NK-92 treated with Interleukin-12 subunit alpha and Interleukin-12 subunit beta, amount 100 ng/mL, for 24 hours (cell line): ENCODE results near the gene IQSEC3.
"Not testable (repeated sequence)": the region's sequence is repeated elsewhere in the genome, so short reads cannot be mapped to it uniquely, and the experiment has no call there.

Experiments used
- DNase-seq: peaks from one replicate; lab custom pipeline; 2025; lab: John Stamatoyannopoulos, UW

Gene IQSEC3

DNA sequence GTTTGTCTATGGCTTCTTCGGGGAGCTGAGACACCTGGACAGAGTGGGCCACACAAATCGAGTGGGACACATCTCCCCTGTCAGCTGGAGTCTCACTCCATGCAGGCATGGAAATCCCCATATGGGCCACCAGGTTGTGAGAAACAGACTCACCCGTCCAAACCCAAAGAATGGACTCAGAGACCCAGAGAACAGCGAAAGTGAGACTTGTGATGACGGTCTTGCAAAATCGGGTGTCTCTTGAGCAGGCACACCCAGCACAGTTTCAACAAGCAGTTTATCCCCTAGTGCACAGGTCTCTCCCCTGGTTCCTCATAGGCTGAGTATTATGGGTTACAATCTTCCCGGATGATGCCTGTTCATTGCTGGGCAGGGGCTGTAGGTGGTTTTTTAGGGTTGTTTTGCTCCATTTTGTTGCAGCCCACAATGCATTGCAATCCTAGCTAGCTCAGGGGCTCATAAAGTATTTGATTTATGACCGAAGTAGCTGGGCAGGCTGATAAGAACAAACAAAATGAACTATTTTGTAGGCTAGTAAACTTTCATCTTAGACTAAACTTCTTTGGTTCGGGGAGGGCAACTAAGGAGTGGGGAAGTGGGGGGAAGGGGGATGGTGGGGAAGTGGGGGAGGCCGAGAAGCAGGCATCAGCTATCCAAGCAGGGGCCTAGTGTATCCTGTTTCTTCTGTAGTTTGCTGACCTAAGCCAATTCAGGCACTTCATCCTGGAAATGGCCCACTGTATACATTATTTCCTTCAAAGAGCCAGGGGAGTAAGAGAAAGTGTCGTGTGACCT lies 45.3 kb downstream of the IQSEC3 start:
- no peak for DNase-seq

DNA sequence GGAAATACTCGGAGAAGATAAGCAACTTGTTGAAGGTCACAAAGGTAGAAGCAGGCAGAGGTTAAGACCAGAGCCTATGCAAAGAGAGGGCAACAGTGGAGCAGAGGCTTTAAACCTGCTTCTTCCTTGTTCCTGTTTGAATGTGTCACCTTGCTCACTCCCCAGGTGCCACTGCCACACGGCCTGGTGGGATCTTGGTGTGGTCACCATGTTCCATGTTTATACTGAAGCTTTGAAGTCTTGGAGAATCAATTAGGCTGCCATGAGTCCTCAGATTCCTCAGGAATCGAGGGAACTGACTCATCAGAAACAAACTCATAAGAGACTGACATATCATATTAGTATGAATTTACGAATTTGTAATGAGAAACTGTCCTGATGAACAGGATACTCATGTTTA lies 46.8 kb downstream of the IQSEC3 start:
- DNase-seq: no peak

DNA sequence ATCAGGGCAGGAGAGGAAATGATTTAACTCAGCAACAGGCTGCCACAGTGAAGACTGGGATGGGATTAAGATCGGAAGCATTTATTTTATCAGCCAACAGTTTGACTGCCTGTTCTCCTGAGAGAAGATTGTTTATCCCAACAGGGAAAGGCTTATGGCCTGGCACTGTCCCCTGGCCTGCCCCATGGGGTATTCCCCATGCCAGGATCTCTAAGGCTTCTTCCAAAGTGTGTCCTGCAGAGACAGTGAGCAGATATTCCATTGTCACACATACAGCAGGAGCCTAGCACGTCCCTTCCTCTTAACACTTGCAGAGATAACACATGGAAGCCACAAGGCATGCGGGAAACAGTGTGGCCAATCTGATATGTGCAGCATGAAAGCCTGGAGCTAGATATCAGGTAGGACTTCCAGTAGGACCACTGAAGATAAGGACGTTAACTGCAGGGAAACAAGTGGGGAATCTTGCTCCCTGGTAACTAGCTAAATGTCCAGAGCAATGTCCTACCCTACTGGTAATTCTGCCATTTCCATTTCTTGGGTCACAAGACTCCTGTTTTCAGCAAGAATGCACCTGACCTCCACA lies 48.2 kb downstream of the IQSEC3 start:
- no peak for DNase-seq

DNA sequence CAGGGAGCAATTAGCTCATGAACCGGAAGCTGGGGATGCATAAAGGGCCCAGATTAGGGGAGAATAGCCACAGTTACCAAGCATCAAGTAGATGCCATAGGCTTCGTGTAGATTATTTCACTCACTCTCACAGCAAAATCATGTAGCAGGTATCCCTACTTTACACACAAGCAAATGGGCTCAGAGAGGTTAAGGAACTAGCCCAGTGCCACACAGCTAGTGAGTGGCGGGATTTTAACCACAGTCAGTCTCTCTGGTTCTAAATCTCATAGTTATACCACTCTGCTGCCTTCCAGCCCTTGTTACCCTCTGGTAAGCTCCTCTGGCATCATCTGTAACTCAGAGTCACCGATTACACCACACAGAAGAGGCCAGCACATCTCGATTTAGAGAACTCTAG lies 49.0 kb downstream of the IQSEC3 start:
- no peak for DNase-seq

DNA sequence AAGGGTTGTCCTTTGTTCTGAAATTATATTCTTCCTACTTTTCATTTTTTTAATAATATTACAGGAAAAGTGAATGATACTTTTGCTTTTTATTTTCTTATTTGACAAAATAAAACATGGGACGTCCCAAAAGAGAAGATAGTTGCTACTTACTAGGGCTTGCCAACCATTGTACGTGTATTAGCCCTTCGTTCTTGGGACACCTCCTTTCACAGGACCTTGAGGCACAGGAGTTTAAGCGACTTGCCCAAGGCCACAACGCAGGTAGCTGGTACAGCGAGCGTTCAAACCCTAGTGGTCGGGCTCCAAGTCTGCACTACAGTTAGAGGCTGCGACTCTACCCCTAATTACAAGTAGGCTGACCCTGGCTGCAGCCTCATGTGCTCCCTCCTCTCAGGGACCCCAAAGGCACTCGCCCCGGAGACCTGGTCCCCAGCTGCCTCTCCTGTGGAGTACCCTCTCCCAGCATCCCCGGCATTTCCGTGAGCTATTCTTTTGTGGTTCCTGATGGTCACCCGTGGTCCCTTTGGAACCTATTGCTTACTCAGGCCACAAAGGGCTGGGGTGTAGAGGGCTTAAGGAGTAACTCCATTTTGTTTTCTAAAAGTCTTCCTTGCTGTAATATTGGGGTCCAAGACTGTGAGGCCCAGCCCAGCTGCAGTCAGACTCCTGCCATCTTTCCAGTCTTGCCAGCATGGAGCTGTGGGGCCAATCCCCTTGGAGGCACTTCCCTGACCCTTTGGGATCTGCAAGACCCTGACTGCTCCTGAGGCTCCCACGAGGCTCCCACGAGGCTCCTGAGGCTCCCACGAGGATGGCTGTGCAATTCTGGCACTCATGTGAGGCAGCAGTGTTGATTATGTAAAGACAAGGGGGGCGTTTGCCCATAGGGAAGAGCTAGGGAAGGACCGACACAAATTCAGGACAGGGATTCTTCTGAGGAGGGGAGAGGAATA lies 49.7 kb downstream of the IQSEC3 start:
- DNase-seq: no peak

DNA sequence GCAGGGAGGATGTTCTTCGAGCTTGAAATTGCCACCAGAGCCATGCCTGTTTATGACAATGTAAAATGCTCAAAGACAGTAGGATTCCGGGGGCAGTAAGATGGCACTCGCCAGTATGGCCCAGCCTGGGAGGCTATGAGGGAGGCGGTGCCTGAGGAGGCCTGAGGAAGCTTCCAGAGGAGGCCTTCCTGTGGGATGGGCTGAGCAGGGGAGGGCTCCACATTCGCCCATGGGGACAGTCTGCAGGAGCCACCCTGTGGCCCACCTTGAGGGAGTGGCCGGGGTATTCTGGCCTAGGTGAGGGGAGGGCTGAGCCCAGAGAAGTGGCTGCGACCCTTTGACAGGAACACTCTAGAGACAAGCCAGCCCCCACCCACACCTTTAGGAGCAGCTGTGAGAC lies 50.7 kb downstream of the IQSEC3 start:
- DNase-seq: no peak

DNA sequence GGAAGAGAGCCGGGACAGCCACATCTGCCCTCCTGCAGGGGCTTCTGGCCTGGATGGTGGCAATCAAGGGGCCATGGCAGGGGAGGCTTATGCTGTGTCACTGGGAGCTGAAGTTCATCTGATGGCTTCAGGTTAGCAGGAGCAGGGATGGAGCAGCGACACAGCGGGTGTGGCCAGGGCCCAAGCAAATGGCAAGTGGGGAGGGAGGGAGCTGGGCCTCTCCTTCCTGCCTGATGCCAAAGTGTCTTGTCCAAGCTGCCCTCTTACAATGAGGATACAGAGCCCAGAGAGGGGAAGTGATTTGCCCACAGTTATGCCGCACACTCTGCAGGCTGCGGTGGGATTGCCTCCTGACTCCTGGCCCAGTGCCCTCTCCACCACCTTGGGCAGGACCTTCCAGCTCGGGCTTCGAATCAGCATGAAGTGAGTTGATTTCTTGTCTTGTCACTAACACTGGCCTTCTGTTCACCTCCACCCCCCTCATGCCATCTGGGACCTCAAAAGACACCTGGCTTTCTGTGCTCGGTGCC lies 51.3 kb downstream of the IQSEC3 start:
- DNase-seq: no peak

DNA sequence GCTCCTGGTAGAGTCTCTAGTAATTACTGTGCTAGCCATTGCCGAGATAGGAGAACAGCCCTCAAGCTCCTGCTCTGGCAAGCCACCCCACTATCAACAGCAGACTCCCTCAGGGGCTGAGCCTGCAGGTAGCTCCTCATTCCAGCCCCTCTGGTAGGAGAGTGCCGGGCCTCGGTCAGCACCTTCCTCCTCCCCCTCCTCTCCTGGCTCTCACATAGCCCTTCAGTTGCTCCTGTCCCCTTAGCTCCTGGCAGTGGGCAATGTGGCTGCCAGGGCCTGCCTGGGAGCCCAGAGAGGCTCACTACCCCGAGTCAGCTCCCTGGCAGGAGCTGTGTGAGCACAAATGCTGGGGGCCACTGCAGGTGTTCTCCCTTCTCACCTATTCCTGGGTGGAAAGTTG lies 52.0 kb downstream of the IQSEC3 start:
- DNase-seq: no peak

DNA sequence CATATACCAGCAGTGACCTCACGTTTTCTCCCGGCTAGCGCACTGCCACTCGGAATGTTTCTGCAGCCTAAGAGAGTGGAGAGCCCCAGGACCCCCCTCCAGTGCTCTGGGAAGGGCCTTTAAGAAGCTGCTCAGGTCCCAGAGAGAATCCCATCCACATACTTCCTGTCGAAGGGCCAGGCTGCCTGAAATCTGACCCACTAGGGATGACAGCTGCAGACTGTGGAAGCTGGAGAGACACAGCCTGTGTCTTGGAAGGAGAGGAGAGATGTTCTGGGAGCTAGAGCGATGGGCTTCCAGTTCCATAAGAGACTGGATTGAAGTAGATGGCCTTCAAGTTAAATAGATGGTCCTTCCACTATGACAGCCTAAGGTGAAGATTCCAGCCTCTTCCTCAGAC lies 54.4 kb downstream of the IQSEC3 start:
- DNase-seq: no peak

DNA sequence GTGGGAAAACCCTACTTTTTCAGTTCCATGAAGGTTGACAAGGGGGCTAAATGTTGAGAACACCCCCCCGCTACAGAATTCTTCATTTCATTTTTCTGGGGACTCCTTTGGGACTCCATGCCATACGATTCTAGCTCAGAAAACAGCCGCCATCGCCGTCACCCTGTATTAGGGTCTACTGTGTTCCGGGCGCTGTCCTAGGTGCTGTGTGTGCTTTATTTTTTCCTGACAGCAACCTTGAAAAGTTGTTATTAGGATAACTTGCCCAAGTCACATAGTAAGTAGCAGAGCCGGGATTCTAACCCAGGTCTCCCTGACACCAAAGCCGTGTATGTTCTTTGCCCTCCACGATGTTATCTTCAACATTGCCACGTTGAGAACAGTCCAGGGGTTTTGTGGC lies 55.1 kb downstream of the IQSEC3 start:
- DNase-seq: no peak

DNA sequence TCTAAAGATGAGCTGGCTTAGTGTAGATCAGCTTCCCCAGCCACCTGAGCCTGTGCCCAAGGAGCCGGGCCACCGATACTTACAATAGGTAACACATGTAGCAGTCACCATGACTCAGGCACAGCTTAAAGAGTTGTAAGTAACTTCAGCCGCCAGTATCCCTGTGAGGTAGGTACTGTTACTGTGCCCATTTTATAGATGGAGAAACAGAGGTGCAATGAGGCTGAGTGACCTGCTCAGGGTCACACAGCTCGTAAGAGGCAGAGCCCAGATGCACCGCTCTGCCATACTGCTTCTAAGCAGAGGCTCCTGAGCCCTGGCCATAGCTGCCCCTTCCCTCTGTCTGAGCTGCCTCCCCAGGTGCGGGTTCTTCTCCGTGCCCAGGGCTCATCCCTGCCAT lies 58.5 kb downstream of the IQSEC3 start:
- DNase-seq: no peak

DNA sequence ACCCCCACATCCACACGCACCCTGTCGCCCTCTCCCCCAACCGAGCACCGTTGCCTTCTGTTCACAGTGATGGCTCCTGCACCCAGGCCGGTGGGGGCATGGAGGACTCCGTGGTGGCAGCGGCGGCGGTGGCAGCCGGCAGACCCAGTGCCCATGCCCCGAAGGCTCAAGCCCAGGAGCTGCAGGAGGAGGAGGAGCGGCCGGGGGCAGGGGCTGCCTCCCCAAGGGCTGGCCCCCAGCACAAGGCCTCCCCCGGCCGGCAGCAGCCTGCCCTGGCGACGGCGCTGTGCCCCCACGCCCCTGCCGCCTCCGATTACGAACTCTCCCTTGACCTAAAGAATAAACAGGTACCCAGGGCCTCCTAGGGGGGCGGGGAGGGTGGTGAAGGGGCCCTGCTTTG lies 59.0 kb downstream of the IQSEC3 start:
- DNase-seq: no peak

DNA sequence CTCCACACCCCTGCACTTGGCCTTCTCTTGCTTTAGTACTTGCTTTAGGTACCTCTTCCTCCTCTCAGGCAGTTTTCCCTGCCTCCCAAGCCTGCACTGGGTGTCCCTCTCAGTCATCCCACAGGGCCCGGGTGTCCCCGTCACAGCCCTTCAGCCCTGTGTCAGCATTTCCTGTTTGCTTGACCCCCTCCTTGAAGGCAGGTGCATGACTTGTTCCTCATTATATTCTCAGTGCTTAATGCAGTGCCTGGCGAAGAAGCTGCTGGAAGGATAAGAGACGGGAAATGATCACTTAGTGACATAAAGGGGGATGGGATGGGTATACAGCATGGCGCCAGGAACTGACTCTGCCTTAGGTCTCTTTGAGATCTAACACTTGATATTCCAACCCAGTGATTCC lies 61.5 kb downstream of the IQSEC3 start:
- DNase-seq: no peak

DNA sequence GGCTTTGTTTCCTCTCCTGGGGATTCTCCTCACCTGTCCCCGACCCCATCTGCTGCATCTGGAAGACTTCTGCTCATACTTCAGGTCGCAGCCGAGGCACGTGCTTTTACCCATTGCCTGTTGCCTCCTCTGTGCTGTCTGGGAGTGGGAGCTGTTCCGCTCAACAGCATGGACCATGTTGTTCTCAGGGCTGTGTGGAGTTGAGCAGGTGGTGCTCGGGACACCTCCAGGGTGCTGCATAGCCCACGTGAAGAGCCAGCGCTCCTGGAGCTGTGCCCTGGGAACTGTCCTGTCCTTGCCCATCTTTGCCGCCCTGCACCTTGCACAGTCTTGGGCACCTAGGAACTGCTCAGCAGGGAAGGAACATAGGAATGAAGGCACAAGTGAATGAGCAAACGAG lies 62.4 kb downstream of the IQSEC3 start:
- no peak for DNase-seq

DNA sequence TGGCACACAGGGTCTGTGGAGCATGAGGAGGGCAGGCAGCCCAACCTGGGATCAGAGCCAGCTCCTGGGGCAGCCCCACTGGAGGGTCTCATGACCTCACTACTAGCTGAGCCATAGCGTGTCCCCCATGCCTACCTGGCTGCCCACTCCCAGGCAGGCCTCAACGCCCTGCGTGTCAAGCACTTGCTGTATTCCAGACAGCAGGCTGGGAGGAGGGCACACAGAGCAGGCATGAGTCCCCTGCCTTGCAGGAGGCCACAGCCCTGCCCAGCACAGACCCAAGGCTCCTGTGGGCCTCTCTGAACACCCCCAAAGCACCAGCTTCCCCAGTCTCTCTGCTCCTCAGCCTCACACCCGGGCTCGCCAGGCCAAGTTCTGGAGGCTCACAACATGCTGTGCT lies 64.0 kb downstream of the IQSEC3 start:
- no peak for DNase-seq

DNA sequence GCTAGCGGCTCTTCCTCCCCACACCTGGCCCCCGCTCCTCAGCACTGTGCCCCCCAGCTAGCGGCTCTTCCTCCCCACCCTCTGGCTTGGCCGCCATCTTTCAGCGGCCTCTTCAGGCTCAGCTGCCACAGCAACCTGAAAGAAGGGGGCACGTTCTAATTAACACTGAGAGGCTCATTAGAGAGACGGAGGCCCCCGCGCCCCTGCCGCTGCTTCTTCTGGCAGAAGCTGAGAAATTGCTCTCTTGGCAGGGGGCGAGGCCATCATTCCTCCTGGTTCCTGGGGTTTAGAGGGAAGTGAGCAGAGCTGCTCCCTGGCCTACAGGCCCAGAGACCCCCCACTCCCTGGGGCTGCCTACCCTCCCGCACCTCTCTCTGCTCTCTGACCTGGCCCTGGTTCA lies 64.4 kb downstream of the IQSEC3 start:
- no peak for DNase-seq

DNA sequence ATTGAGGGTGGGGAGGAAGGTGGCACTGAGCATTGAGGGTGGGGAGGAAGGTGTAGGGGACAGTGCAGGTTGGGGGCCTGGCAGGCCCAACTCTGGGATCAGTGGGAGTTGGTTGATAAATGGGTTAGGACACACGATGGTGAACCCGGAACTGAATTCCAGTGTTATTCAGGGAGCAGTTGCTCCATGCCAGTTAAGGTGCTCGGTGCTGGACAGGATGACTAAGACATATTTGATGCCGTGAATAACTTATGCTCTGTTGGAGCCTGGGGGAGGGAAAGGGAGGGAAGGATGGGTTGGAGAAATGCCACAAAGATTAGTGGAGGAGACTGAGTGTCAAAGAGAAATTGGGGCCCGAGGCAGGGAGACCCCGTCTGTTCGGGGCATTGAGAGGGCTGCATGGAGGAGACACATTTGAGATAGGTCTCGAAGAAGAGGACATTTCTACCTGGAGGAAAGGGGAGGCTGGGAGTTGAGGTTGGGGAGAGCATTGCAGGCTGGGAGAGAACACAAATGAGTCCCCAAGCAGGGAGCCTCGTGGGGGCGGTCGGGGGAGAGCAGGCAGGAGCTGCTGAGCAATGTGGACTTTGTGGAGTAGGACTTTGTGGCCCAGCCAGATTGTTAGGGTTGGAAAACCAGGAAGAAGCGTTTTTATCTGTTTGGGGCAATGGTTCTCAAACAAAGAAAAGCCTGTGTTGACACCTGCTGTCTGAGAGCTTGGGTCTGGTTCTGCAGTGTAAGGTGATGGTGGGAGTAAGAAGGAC lies 65.3 kb downstream of the IQSEC3 start:
- DNase-seq: no peak

DNA sequence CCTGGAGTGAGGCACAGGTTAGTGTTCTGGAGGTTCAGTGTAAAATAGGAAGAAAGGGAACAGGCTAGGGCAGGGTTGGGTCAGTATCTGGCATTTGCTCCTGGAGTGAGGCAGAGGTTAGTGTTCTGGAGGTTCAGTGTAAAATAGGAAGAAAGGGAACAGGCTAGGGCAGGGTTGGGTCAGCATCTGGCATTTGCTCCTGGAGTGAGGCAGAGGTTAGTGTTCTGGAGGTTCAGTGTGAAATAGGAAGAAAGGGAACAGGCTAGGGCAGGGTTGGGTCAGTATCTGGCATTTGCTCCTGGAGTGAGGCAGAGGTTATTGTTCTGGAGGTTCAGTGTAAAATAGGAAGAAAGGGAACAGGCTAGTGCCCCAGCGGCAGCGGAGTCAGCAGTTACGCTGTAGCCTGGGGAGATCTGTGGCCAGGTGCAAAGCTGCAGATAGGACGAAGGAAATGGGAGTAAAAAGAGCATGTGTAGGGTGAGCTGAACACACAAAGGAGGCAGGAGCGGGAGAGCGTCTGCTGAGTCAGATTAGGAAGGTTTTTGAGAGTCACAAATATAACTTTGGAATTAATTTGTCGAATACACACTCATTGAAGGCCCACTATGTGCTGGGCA lies 67.2 kb downstream of the IQSEC3 start:
- not testable (repeated sequence) for DNase-seq

DNA sequence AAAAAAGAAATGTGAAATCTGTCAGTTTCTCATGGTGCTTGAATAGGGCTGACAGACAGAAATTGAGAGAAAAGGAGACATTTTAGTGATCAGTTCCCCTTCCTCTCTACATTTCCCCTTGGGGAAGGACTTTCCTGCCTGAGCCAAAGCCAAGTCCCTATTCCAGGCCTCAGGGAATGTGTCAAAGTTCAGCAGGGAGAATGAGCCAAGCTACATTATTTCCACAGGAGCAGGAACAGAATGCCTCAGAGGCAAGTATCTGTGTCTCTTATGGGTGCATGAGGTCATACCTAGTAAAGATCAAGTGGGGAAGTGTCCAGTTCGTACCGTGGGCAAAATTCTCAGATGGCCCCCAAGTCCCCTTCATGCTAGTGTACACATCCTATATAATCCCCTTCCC lies 68.6 kb downstream of the IQSEC3 start:
- DNase-seq: no peak

DNA sequence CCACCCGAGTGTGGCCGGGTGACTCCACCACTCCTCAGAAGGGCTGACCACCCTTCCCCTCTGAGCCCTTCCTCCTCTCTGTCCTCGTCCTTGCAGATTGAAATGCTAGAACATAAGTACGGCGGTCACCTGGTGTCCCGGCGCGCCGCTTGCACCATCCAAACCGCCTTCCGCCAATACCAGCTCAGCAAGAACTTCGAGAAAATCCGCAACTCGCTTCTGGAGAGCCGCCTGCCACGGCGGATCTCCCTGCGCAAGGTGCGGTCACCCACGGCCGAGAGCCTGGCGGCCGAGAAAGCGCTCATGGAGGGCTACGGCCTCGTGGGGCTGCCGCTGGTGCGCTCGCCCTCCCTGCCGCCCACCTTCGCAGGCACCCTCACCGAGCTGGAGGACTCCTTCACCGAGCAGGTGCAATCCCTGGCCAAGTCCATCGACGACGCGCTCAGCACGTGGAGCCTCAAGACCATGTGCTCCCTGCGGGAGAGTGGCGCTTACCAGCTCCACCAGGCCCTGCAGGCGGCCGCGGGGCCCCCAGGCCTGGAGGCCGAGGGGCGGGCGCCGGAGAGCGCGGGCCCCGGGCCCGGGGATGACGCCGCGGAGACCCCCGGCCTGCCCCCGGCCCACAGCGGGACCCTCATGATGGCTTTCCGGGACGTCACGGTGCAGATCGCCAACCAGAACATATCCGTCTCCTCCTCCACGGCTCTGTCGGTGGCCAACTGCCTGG lies 71.8 kb downstream of the IQSEC3 start:
- no peak for DNase-seq
